ENCODE measurements around the gene KCNQ1. TPM values are rescaled to one million over a fixed set of nuclear protein-coding genes. Genes with fewer than 3 reads are reported as not detected.

The KCNQ1 gene
- polyA plus RNA-seq, 1 donor from 2014 or later: not detected

- Histone ChIP-seq H3K4me3 (ENCODE audit: low read length) (peak overlapping the region; percentile 82), H3F3A (ENCODE audit: insufficient read depth, low read length, poor library complexity, severe bottlenecking) (no peaks in the 10 kb centered on the region), H3K79me2 (replicated peaks; ENCODE audit: insufficient read depth, low read length) (peaks cover 25% of the 10 kb centered on the region), H4K20me1 (ENCODE audit: insufficient read depth) (no peaks in the 10 kb centered on the region), H3K9ac (ENCODE audit: low read length) (no peak overlapping the region), H3K9me3 (ENCODE audit: low read length) (no peaks in the 10 kb centered on the region), H3K27me3 (ENCODE audit: insufficient read depth, low read depth, low read length) (no peaks in the 10 kb centered on the region), H3K36me3 (ENCODE audit: insufficient read depth, low read length) (no peaks in the 10 kb centered on the region), H3K4me2 (ENCODE audit: low read length) (no peak overlapping the region), H2AFZ (ENCODE audit: low read depth, low read length) (no peak overlapping the region), H3K27ac (ENCODE audit: low read length) (no peak overlapping the region), H3K9me2 (ENCODE audit: insufficient read depth, low read length) (no peaks in the 10 kb centered on the region)
- TF ChIP-seq CTCF (IDR thresholded peaks at IDR 0.05; ENCODE audit: poor library complexity, severe bottlenecking) (no peak), REST (IDR thresholded peaks at IDR 0.05; ENCODE audit: borderline replicate concordance) (no peak), TAF1 (IDR thresholded peaks at IDR 0.05; ENCODE audit: low read depth) (no peak), POLR2AphosphoS5 (IDR thresholded peaks at IDR 0.05) (no peak), EP300 (conservative IDR thresholded peaks at IDR 0.05; ENCODE audit: poor library complexity, severe bottlenecking) (no peak), SMC3 (conservative IDR thresholded peaks at IDR 0.05; ENCODE audit: poor library complexity) (no peak), MXI1 (conservative IDR thresholded peaks at IDR 0.05; ENCODE audit: poor library complexity, severe bottlenecking) (no peak), RAD21 (conservative IDR thresholded peaks at IDR 0.05) (no peak), EZH2 (IDR thresholded peaks at IDR 0.05; ENCODE audit: borderline replicate concordance, insufficient read depth, low read length, poor library complexity, severe bottlenecking) (no peak)
Observed at GRCh38 chr11:2701230-2701629, 256.4 kb downstream of the KCNQ1 start.

GRCh38 chr11:2701898-2702434, 257.2 kb downstream of the KCNQ1 start:
- H3K4me3 ChIP-seq (ENCODE audit: low read length): no peak overlapping the region
- no peaks in the 10 kb centered on the region for H3F3A ChIP-seq (ENCODE audit: insufficient read depth, low read length, poor library complexity, severe bottlenecking)
- no peaks in the 10 kb centered on the region for H3K27me3 ChIP-seq (ENCODE audit: insufficient read depth, low read depth, low read length)
- H3K79me2 ChIP-seq (replicated peaks; ENCODE audit: insufficient read depth, low read length): peaks cover 24% of the 10 kb centered on the region
- H3K9me3 ChIP-seq (ENCODE audit: low read length): no peaks in the 10 kb centered on the region
- H3K27ac ChIP-seq (ENCODE audit: low read length): no peak overlapping the region
- no peak for TF ChIP-seq EZH2 (IDR thresholded peaks at IDR 0.05; ENCODE audit: borderline replicate concordance, insufficient read depth, low read length, poor library complexity, severe bottlenecking)
- no peak for TF ChIP-seq TAF1 (IDR thresholded peaks at IDR 0.05; ENCODE audit: low read depth)
- no peak for TF ChIP-seq POLR2AphosphoS5 (IDR thresholded peaks at IDR 0.05)
- TF ChIP-seq CTCF (IDR thresholded peaks at IDR 0.05; ENCODE audit: poor library complexity, severe bottlenecking): no peak
- TF ChIP-seq SMC3 (conservative IDR thresholded peaks at IDR 0.05; ENCODE audit: poor library complexity): no peak
- TF ChIP-seq RAD21 (conservative IDR thresholded peaks at IDR 0.05): no peak
- TF ChIP-seq REST (IDR thresholded peaks at IDR 0.05; ENCODE audit: borderline replicate concordance): no peak
- no peak for TF ChIP-seq MXI1 (conservative IDR thresholded peaks at IDR 0.05; ENCODE audit: poor library complexity, severe bottlenecking)
- no peak for TF ChIP-seq EP300 (conservative IDR thresholded peaks at IDR 0.05; ENCODE audit: poor library complexity, severe bottlenecking)
- H3K9me2 ChIP-seq (ENCODE audit: insufficient read depth, low read length): no peaks in the 10 kb centered on the region
- H3K9ac ChIP-seq (ENCODE audit: low read length): no peak overlapping the region
- H3K4me2 ChIP-seq (ENCODE audit: low read length): no peak overlapping the region
- H4K20me1 ChIP-seq (ENCODE audit: insufficient read depth): no peaks in the 10 kb centered on the region
- H3K36me3 ChIP-seq (ENCODE audit: insufficient read depth, low read length): no peaks in the 10 kb centered on the region
- H2AFZ ChIP-seq (ENCODE audit: low read depth, low read length): no peak overlapping the region

Measured in neural cell (in vitro differentiated cells).